Activated naive CD4-positive, alpha-beta T cell treated with anti-CD3 and anti-CD28 coated beads, Interleukin-2, amount 10 ng/mL, durations not matched to agents 7 days and 5 days (primary cell): ENCODE data around the gene U2SURP.

ENCODE experiments used
- CTCF ChIA-PET: fragments of 350-600 bp; sonication (Branson Sonifier 250); formaldehyde crosslinking; loops from one replicate; lab custom pipeline; 2021; ENCODE audit warnings: antibody characterized with exemption; lab: Charles Lee
- DNase-seq: peaks from one replicate; pipeline ENCODE4 v3.0.0-alpha.2; 2020
- H3K27ac Mint-ChIP-seq: one replicate; pipeline ENCODE4 v1.8.0; 2021; ENCODE audit warnings: mild to moderate bottlenecking, moderate library complexity, mixed read lengths
- H3K27me3 Mint-ChIP-seq: one replicate; pipeline ENCODE4 v1.8.0; 2021; ENCODE audit warnings: mild to moderate bottlenecking, mixed read lengths
- H3K36me3 Mint-ChIP-seq: one replicate; pipeline ENCODE4 v1.8.0; 2021; ENCODE audit warnings: mixed read lengths
- H3K4me1 Mint-ChIP-seq: one replicate; pipeline ENCODE4 v1.8.0; 2021; ENCODE audit warnings: mixed read lengths
- H3K4me3 Mint-ChIP-seq: one replicate; pipeline ENCODE4 v1.8.0; 2021; ENCODE audit warnings: mild to moderate bottlenecking, moderate library complexity, mixed read lengths
- H3K9me3 Mint-ChIP-seq: one replicate; pipeline ENCODE4 v1.8.0; 2021; ENCODE audit warnings: mixed read lengths

The U2SURP gene

GRCh38 chr3:143099210-143099609 lies 97.8 kb downstream of the U2SURP start:
- peaks cover 3% of the 10 kb centered on the region for H3K9me3 Mint-ChIP-seq
- H3K4me1 Mint-ChIP-seq: no peaks in the 10 kb centered on the region
- no peaks in the 10 kb centered on the region for H3K36me3 Mint-ChIP-seq
- H3K27me3 Mint-ChIP-seq: peaks cover 7% of the 10 kb centered on the region
- H3K27ac Mint-ChIP-seq: no peak overlapping the region
- H3K4me3 Mint-ChIP-seq: no peak overlapping the region
- CTCF ChIA-PET: no interaction called here
- no peak for DNase-seq

GRCh38 chr3:143099690-143100089 lies 98.3 kb downstream of the U2SURP start:
- Mint-ChIP-seq H3K4me1 (no peaks in the 10 kb centered on the region), H3K36me3 (no peaks in the 10 kb centered on the region), H3K27me3 (peaks cover 7% of the 10 kb centered on the region), H3K27ac (no peak overlapping the region), H3K9me3 (peaks cover 6% of the 10 kb centered on the region), H3K4me3 (no peak overlapping the region)
- CTCF ChIA-PET: no interaction called here
- no peak for DNase-seq

- peaks cover 14% of the 10 kb centered on the region for H3K27me3 Mint-ChIP-seq
- H3K4me3 Mint-ChIP-seq: no peak overlapping the region
- peaks cover 11% of the 10 kb centered on the region for H3K9me3 Mint-ChIP-seq
- CTCF ChIA-PET: no interaction called here
- no peak for DNase-seq
- no peaks in the 10 kb centered on the region for H3K4me1 Mint-ChIP-seq
- no peaks in the 10 kb centered on the region for H3K36me3 Mint-ChIP-seq
- no peak overlapping the region for H3K27ac Mint-ChIP-seq
Measured at GRCh38 chr3:143100451-143100850, 99.1 kb downstream of the U2SURP start.

GRCh38 chr3:143101792-143102381 lies 100.5 kb downstream of the U2SURP start:
- H3K4me1 Mint-ChIP-seq: no peaks in the 10 kb centered on the region
- no peak for DNase-seq
- H3K4me3 Mint-ChIP-seq: no peak overlapping the region
- H3K36me3 Mint-ChIP-seq: peaks cover 2% of the 10 kb centered on the region
- CTCF ChIA-PET: no interaction called here
- no peak overlapping the region for H3K27ac Mint-ChIP-seq
- peaks cover 15% of the 10 kb centered on the region for H3K9me3 Mint-ChIP-seq
- H3K27me3 Mint-ChIP-seq: peaks cover 16% of the 10 kb centered on the region

- no peak overlapping the region for H3K4me3 Mint-ChIP-seq
- H3K27ac Mint-ChIP-seq: no peak overlapping the region
- DNase-seq: no peak
Measured at GRCh38 chr3:143103652-143104051, 102.3 kb downstream of the U2SURP start.

GRCh38 chr3:143105170-143105569 lies 103.8 kb downstream of the U2SURP start:
- no peak for DNase-seq
- no peaks in the 10 kb centered on the region for H3K4me1 Mint-ChIP-seq
- CTCF ChIA-PET: no interaction called here
- H3K36me3 Mint-ChIP-seq: peaks cover 2% of the 10 kb centered on the region
- H3K27me3 Mint-ChIP-seq: peaks cover 10% of the 10 kb centered on the region
- H3K27ac Mint-ChIP-seq: no peak overlapping the region
- peaks cover 15% of the 10 kb centered on the region for H3K9me3 Mint-ChIP-seq
- no peak overlapping the region for H3K4me3 Mint-ChIP-seq

More at GRCh38 chr3:143103652-143104051, 102.3 kb downstream of the U2SURP start:
- H3K9me3 Mint-ChIP-seq: peaks cover 15% of the 10 kb centered on the region
- peaks cover 16% of the 10 kb centered on the region for H3K27me3 Mint-ChIP-seq
- CTCF ChIA-PET: no interaction called here
- H3K4me1 Mint-ChIP-seq: no peaks in the 10 kb centered on the region
- H3K36me3 Mint-ChIP-seq: peaks cover 2% of the 10 kb centered on the region

- Mint-ChIP-seq H3K4me3 (no peak overlapping the region), H3K27ac (no peak overlapping the region), H3K36me3 (peaks cover 2% of the 10 kb centered on the region), H3K27me3 (peaks cover 29% of the 10 kb centered on the region), H3K9me3 (peaks cover 7% of the 10 kb centered on the region), H3K4me1 (no peaks in the 10 kb centered on the region)
- CTCF ChIA-PET: interaction anchor here (0.6 kb wide), 1 partner anchor 1360 kb away, joined by 3 read pairs; no protein-coding TSS in a partner anchor
- DNase-seq: no peak
Measured at GRCh38 chr3:143109861-143110260, 108.5 kb downstream of the U2SURP start.
